Amniotic stem cell (primary cell): ENCODE data around the gene PABPC1L2B.
"Not testable (repeated sequence)": the region's sequence is repeated elsewhere in the genome, so short reads cannot be mapped to it uniquely, and the experiment has no call there.

ENCODE experiments used
- DNase-seq: peaks from one replicate; lab custom pipeline; 2025; lab: John Stamatoyannopoulos, UW

Gene PABPC1L2B

GRCh38 chrX:73002733-73003132 lies at the start of gene PABPC1L2B:
Gene PABPC1L2B (plus strand): TSS chrX:73002939. CDS start chrX:73003643, 704 bp downstream.
- DNase-seq: not testable (repeated sequence)

DNA sequence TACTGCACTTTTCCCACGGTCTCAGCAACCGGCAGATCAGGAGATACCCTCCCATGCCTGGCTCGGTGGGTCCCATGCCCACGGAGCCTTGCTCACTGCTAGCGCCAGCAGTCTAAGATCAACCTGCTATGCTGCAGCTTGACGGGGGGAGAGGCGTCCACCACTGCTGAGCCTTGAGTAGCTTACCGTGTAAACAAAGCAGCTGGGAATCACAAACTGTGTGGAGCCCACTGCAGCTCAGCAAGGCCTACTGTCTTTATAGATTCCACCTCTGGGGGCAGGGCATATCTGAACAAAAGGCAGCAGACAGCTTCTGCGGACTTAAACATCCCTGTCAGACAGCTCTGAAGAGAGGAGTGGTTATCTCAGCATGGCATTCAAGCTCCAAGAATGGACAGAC lies 42.8 kb upstream of the PABPC1L2B start:
- DNase-seq: not testable (repeated sequence)

DNA sequence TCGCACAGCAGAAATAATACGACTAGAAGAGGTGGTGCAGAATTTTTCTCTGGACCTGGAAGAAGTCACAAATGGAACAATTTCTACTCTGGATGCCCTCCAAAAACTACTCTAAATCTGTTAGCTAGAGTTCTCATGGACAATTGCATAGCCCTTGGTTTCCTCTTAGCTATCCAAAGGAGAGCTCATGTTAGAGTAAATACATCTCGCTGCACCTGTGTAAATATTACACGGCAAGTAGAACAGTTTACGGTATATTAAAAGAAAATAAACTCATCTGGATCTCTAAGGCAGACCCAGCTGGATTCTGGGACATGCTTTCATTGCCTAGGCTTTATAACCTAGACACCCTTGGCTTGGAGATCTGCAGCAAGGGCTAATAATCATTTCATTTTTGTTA lies 30.9 kb upstream of the PABPC1L2B start:
- not testable (repeated sequence) for DNase-seq

GRCh38 chrX:72974885-72975284 lies 27.9 kb upstream of the PABPC1L2B start:
- not testable (repeated sequence) for DNase-seq

DNA sequence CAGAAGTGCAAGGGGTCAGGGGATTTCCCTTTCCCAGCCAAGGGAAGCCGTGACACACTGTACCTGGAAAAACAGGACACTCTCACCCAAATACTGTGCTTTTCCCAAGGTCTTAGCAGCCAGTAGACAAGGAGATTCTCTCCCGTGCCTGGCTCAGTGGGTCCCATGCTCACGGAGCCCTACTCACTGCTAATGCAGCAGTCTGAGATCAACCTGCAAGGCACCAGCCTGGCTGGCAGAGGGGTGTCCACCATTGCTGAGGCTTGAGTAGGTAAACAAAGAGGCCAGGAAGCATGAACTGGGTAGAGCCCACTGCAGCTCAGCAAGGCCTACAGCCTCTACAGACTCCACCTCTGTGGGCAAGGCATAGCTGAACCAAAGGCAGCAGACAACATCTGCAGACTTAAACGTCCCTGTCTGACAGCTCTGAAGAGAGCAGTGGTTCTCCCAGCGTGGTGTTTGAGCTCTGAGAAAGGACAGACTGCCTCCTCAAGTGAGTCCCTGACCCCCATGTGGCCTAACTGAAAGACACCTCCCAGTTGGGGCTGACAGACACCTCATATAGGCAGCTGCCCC lies 21.8 kb upstream of the PABPC1L2B start:
- not testable (repeated sequence) for DNase-seq

DNA sequence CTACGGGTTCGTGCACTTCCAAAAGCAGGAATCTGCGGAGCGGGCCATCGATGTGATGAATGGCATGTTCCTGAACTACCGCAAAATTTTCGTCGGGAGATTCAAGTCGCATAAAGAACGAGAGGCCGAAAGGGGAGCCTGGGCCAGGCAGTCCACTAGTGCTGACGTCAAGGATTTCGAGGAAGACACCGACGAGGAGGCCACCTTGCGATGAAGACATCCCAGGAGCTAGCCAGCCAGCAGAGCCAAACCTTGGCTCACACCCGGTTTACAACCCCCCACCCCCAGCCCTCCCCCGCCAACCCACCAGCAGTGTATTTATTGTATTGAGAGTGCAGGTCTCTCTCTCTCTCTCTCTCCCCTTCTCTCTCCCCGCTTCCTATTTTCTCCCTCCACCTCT lies 1.3 kb downstream of the PABPC1L2B start:
- DNase-seq: not testable (repeated sequence)

GRCh38 chrX:73021361-73022092 lies 18.8 kb downstream of the PABPC1L2B start:
- DNase-seq: no peak

GRCh38 chrX:73022093-73022445 lies 19.3 kb downstream of the PABPC1L2B start:
- DNase-seq: not testable (repeated sequence)

DNA sequence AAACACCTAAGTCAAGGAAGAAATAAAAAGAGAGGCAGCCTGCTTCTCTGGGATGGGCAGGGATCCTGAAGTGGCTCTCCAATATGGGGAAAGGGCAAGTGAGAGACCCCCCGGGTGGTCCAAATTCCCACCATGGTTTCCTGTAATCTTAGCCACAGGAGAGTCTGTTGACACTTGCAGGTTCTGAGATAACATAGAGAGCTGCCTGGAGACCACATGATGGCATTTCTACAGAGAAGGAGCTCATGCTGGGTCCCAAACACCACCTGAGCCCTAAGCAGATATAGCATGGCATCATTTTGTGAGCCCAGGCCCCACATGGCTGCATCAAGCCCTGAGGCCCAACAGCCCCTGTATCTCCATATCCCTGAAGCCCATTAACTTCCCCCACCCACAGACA lies 26.1 kb downstream of the PABPC1L2B start:
- DNase-seq: no peak
